Measurements from ENCODE around the gene RACGAP1. TPM values are rescaled to one million over a fixed set of nuclear protein-coding genes. Genes with fewer than 3 reads are reported as not detected.

RACGAP1 gene
- total and polyA plus RNA-seq, 2 donors (not counting 1 experiment from before 2014, with no cell fraction given), result 4.1 to 14.2 TPM

- TF ChIP-seq EZH2 (IDR thresholded peaks at IDR 0.05; ENCODE audit: borderline replicate concordance, insufficient read depth, low read depth, low read length, poor library complexity, severe bottlenecking), result no peak
- no peak for TF ChIP-seq CTCF (IDR thresholded peaks at IDR 0.05)
- WGBS (ENCODE audit: insufficient coverage), result 55% methylated on average over 5 of the region's 5 CpGs
- Histone ChIP-seq H4K20me1 (ENCODE audit: control insufficient read depth, insufficient read depth, low read length, poor library complexity, severe bottlenecking) (no peaks in the 10 kb centered on the region), H3K27me3 (replicated peaks in 1 of 4; ENCODE audit: control extremely low read depth in 1 of 4, control insufficient read depth in 3 of 4, insufficient read depth in 4 of 4, low read length in 3 of 4) (peaks cover 0 to 54% (median 14%) of the 10 kb centered on the region in 4 experiments), H3K4me3 (ENCODE audit: control extremely low read depth in 1 of 5, extremely low read depth in 1 of 5, insufficient read depth in 1 of 5, low read depth in 2 of 5, low read length in 4 of 5) (no peak overlapping the region), H3K9me3 (ENCODE audit: control extremely low read depth in 1 of 3, control insufficient read depth in 2 of 3, insufficient read depth in 1 of 3, low read length in 2 of 3) (no peaks in the 10 kb centered on the region), H3K9ac (ENCODE audit: low read length) (no peak overlapping the region), H3K79me2 (ENCODE audit: control insufficient read depth, insufficient read depth, low read length) (no peaks in the 10 kb centered on the region), H3K4me1 (ENCODE audit: control insufficient read depth in 2 of 2, insufficient read depth in 2 of 2, low read length in 2 of 2) (peaks cover 11% of the 10 kb centered on the region in 2 donors), H3K4me2 (replicated peaks; ENCODE audit: low read depth, low read length, poor library complexity, severe bottlenecking) (no peak overlapping the region), H3K27ac (ENCODE audit: low read length in 2 of 2) (no peak overlapping the region), H3K36me3 (replicated peaks in 1 of 2; ENCODE audit: control extremely low read depth in 1 of 2, control insufficient read depth in 1 of 2, extremely low read depth in 1 of 2, insufficient read depth in 2 of 2, low read length in 1 of 2) (no peaks in the 10 kb centered on the region), H2AFZ (ENCODE audit: insufficient read depth, low read depth, low read length, poor library complexity, severe bottlenecking) (no peak overlapping the region)
- Mint-ChIP-seq H3K9me3 (ENCODE audit: insufficient read depth) (no peaks in the 10 kb centered on the region), H3K27me3 (peaks cover 30% of the 10 kb centered on the region), H3K4me3 (no peak overlapping the region), H3K27ac (no peak overlapping the region), H3K4me1 (peaks cover 7% of the 10 kb centered on the region)
- no peak for ATAC-seq (ENCODE audit: low read depth)
- CTCF ChIA-PET, result interaction anchor here (0.8 to 6.5 kb wide), 8 partner anchors 11 to 217 kb away, joined by 3 to 93 read pairs (median 4); no protein-coding TSS in a partner anchor
- no peak for DNase-seq
- intact Hi-C loops (cut with micrococcal nuclease), result no loop called here
- POLR2A ChIA-PET, result no interaction called here
Measured at GRCh38 chr12:49969027-49969426, 56.3 kb downstream of the RACGAP1 start.

GRCh38 chr12:49968471-49968870, 56.8 kb downstream of the RACGAP1 start:
- Mint-ChIP-seq H3K27me3 (peaks cover 35% of the 10 kb centered on the region), H3K27ac (no peak overlapping the region), H3K9me3 (ENCODE audit: insufficient read depth) (no peaks in the 10 kb centered on the region), H3K4me1 (peaks cover 7% of the 10 kb centered on the region), H3K4me3 (peak overlapping the region; percentile 26)
- Histone ChIP-seq H3K27me3 (replicated peaks in 1 of 4; ENCODE audit: control extremely low read depth in 1 of 4, control insufficient read depth in 3 of 4, insufficient read depth in 4 of 4, low read length in 3 of 4) (peaks cover 0 to 57% (median 16%) of the 10 kb centered on the region in 4 experiments), H3K4me3 (ENCODE audit: control extremely low read depth in 1 of 5, extremely low read depth in 1 of 5, insufficient read depth in 1 of 5, low read depth in 2 of 5, low read length in 4 of 5) (no peak overlapping the region), H3K9me3 (ENCODE audit: control extremely low read depth in 1 of 3, control insufficient read depth in 2 of 3, insufficient read depth in 1 of 3, low read length in 2 of 3) (no peaks in the 10 kb centered on the region), H3K79me2 (ENCODE audit: control insufficient read depth, insufficient read depth, low read length) (no peaks in the 10 kb centered on the region), H3K27ac (ENCODE audit: low read length in 2 of 2) (no peak overlapping the region), H3K4me1 (ENCODE audit: control insufficient read depth in 2 of 2, insufficient read depth in 2 of 2, low read length in 2 of 2) (peaks cover 11% of the 10 kb centered on the region in 2 donors), H3K36me3 (replicated peaks in 1 of 2; ENCODE audit: control extremely low read depth in 1 of 2, control insufficient read depth in 1 of 2, extremely low read depth in 1 of 2, insufficient read depth in 2 of 2, low read length in 1 of 2) (no peaks in the 10 kb centered on the region), H3K9ac (ENCODE audit: low read length) (no peak overlapping the region), H2AFZ (ENCODE audit: insufficient read depth, low read depth, low read length, poor library complexity, severe bottlenecking) (no peak overlapping the region), H3K4me2 (replicated peaks; ENCODE audit: low read depth, low read length, poor library complexity, severe bottlenecking) (no peak overlapping the region), H4K20me1 (ENCODE audit: control insufficient read depth, insufficient read depth, low read length, poor library complexity, severe bottlenecking) (no peaks in the 10 kb centered on the region)
- POLR2A ChIA-PET, result no interaction called here
- TF ChIP-seq CTCF (IDR thresholded peaks at IDR 0.05) (no peak), EZH2 (IDR thresholded peaks at IDR 0.05; ENCODE audit: borderline replicate concordance, insufficient read depth, low read depth, low read length, poor library complexity, severe bottlenecking) (no peak)
- intact Hi-C loops (cut with micrococcal nuclease), result no loop called here
- CTCF ChIA-PET, result interaction anchor here (0.5 to 6.5 kb wide), 13 partner anchors 12 to 254 kb away, joined by 3 to 93 read pairs (median 3); partner anchors contain the start of gene TMBIM6
- ATAC-seq (ENCODE audit: low read depth), result no peak
- no peak for DNase-seq
- WGBS (ENCODE audit: insufficient coverage), result 91% methylated on average over 6 of the region's 6 CpGs

Data from B cell (primary cell).